Body of pancreas (tissue), 4 donors: ENCODE measurements around the gene TMSB15C.

Experiments
- CTCF ChIP-seq, 7 experiments: fragments of 450-650 bp in 4 of 7; fragments of 200-600 bp in 3 of 7; sonication (generic) in 3 of 7; IDR thresholded peaks; one replicate each; pipeline ENCODE4 v1.5.1; 2016 to 2019; ENCODE audit warnings: antibody characterized with exemption in 7 of 7
- POLR2A ChIP-seq, 3 donors: fragments of 450-650 bp; IDR thresholded peaks; one replicate each; pipeline ENCODE4 v1.6.1; 2016; ENCODE audit warnings: antibody characterized with exemption in 3 of 3, mild to moderate bottlenecking in 2 of 3

- TF ChIP-seq POLR2A (IDR thresholded peaks at IDR 0.05) = no peak
- TF ChIP-seq CTCF (IDR thresholded peaks at IDR 0.05) = no peak
Measured at GRCh38 chrX:104105330-104106262, 29.6 kb upstream of the TMSB15C start.
